ENCODE measurements around the gene SYTL1.

GRCh38 chr1:27391511-27392095, 49.8 kb downstream of the SYTL1 start:
- TF ChIP-seq CTCF (IDR thresholded peaks at IDR 0.05; ENCODE audit: low read depth, low read length), result no peak
- TF ChIP-seq POLR2A (IDR thresholded peaks at IDR 0.05; ENCODE audit: extremely low read depth, insufficient read length), result no peak
- no peak for TF ChIP-seq MAX (IDR thresholded peaks at IDR 0.05; ENCODE audit: low read depth, low read length)
- no peak for TF ChIP-seq MYC (IDR thresholded peaks at IDR 0.05; ENCODE audit: low read depth, low read length)
